Activated CD4-positive, alpha-beta T cell treated with anti-CD3 and anti-CD28 coated beads, Interleukin-2, amount 10 ng/mL, durations not matched to agents 24 days and 14 days (primary cell): ENCODE results near the gene NCAPH2. TPM values are rescaled to one million over a fixed set of nuclear protein-coding genes. Genes with fewer than 3 reads are reported as not detected.

Experiments used
- DNase-seq: peaks from one replicate; pipeline ENCODE4 v3.0.0; 2022
- H3K27ac Mint-ChIP-seq: one replicate; pipeline ENCODE4 v1.8.0; 2022; ENCODE audit warnings: mild to moderate bottlenecking, mixed read lengths
- H3K27me3 Mint-ChIP-seq: one replicate; pipeline ENCODE4 v1.8.0; 2022; ENCODE audit warnings: mixed read lengths
- H3K36me3 Mint-ChIP-seq: one replicate; pipeline ENCODE4 v1.8.0; 2022; ENCODE audit warnings: low read depth, mild to moderate bottlenecking, mixed read lengths
- H3K4me1 Mint-ChIP-seq: one replicate; pipeline ENCODE4 v1.8.0; 2021; ENCODE audit warnings: mixed read lengths
- H3K4me3 Mint-ChIP-seq: one replicate; pipeline ENCODE4 v1.8.0; 2022; ENCODE audit warnings: mild to moderate bottlenecking, moderate library complexity, mixed read lengths
- H3K9me3 Mint-ChIP-seq: one replicate; pipeline ENCODE4 v1.8.0; 2021; ENCODE audit warnings: mixed read lengths
- intact Hi-C: fragments of 100-400 bp; cut with micrococcal nuclease; formaldehyde crosslinking; loops from one replicate; pipeline ENCODE4 v1.15.1; 2023
- total RNA-seq: library from RNA; stranded (reverse); gene quantifications from 2 replicates; pipeline ENCODE4 v1.2.3, GENCODE V29; 2022

Gene NCAPH2
- total RNA-seq, 1 donor from 2014 or later: 131 TPM

GRCh38 chr22:50560034-50560433 is 52.0 kb downstream of the NCAPH2 start:
- intact Hi-C loops: no loop called here

DNA sequence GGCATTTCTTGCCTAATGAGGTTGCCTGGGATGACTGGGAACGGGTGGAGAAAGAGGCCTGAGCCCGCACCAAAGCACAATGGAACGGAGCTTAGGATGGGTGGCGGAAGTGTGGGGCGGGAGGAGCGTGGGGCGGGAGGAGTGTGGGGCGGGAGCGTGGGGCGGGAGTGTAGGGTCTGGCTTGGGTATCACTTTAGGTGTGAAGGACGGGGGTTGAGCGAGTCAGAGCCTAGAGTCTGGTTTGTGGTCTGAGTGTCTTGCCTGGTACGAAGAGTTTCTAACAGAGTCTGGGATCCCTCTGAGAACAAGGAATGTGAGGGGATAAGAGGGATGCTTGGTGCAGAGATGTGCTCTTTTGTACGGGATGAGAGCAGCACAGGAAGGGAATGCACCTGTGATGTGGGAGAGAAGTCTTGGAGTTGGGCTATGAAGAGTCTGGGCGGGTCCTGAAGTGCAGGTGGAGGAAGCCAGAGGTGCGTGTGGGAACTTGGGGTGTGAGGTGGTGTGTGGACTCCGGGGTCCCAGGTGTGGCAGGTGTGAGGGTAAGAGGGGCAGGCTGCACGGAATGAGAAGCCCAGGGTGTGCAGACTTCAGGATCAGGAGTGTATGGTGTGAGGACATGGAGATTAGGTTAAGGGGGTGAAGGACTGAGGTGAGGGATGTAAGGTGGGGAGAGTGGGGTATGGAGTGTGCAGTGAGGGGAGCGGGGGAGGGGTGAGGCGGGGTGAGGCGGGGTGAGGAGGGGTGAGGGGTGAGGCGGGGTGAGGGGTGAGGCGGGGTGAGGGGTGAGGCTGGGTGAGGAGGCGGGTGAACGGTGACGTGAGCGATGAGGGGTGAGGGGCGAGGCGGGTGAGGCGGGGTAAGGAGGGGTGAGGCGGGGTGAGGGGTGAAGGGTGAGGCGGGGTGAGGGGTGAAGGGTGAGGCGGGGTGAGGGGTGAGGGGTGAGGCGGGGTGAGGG is 53.7 kb downstream of the NCAPH2 start:
- H3K9me3 Mint-ChIP-seq: no peaks in the 10 kb centered on the region
- peaks cover 21% of the 10 kb centered on the region for H3K4me1 Mint-ChIP-seq
- H3K4me3 Mint-ChIP-seq: peak overlapping the region; percentile 72
- no peaks in the 10 kb centered on the region for H3K36me3 Mint-ChIP-seq
- H3K27me3 Mint-ChIP-seq: peaks cover 14% of the 10 kb centered on the region
- no peak for DNase-seq
- H3K27ac Mint-ChIP-seq: peak overlapping the region; percentile 67
- intact Hi-C loops: loop anchor here (2.0 kb wide), 2 partner anchors 23 to 31 kb away; partner anchors contain the start of gene TYMP

More at GRCh38 chr22:50560034-50560433, 52.0 kb downstream of the NCAPH2 start:
- Mint-ChIP-seq H3K4me1 (peaks cover 21% of the 10 kb centered on the region), H3K27me3 (peaks cover 14% of the 10 kb centered on the region), H3K27ac (no peak overlapping the region), H3K36me3 (no peaks in the 10 kb centered on the region), H3K9me3 (no peaks in the 10 kb centered on the region), H3K4me3 (no peak overlapping the region)
- DNase-seq: no peak

DNA sequence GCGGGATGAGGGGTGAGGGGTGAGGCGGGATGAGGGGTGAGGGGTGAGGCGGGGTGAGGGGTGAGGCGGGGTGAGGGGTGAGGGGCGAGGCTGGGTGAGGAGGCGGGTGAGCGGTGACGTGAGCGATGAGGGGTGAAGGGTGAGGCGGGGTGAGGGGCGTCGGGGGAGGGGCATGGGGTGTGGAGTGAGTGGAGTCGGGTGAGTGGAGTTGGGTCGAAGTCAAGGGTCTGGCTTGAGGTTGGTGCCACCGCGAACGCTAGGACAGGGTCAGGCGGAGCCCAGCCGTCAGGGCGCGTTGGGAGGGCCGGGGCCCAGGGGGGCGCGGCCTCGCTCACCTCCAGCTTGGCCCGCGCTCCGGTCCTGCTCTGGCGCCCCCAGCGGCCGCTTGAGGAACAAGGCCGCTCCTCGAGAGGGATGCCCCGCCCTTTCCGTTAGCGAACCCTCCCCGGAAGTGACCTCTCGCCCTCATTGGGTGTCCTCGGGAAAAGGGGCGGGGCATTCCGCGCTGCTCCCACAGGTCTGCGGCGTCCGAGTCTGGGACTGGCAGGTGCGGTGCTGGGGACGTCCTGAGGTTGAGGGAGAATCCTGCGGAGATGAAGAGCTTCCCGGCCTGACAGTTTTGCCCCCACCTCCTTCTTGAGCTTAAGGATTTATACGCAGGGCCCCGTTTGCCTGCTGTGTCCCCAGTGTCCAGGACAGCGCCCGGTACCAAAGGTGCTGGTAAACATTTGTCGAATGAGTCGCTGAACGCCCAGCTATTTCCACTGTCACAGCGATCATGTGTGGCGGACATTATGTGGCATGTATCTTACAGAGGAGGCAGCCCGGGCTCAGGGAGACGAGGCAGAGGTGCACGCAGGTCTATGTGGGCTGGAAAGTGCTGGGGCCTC is 54.7 kb downstream of the NCAPH2 start, which contains the start of gene SYCE3:
Gene SYCE3, minus strand, starts transcription at position 397 of the 890 bp plus-strand sequence. CDS start 6,514 bp downstream, outside the sequence.
- H3K27me3 Mint-ChIP-seq: peaks cover 14% of the 10 kb centered on the region

GRCh38 chr22:50563413-50564160 is 55.6 kb downstream of the NCAPH2 start:
- Mint-ChIP-seq H3K4me3 (peak overlapping the region; percentile 94), H3K27me3 (peaks cover 14% of the 10 kb centered on the region), H3K36me3 (peaks cover 5% of the 10 kb centered on the region), H3K9me3 (no peaks in the 10 kb centered on the region), H3K27ac (peak overlapping the region; percentile 85), H3K4me1 (peaks cover 21% of the 10 kb centered on the region)
- DNase-seq: no peak
- intact Hi-C loops: loop anchor here (1.0 to 2.0 kb wide), 4 partner anchors 19 to 37 kb away; partner anchors contain the start of genes CHKB and TYMP

More for the DNA sequence above, 54.7 kb downstream of the NCAPH2 start, which contains the start of gene SYCE3:
- Mint-ChIP-seq H3K36me3 (peaks cover 1% of the 10 kb centered on the region), H3K27ac (peak within 1 kb of the TSS; percentile 85), H3K9me3 (no peaks in the 10 kb centered on the region), H3K4me1 (peaks cover 21% of the 10 kb centered on the region), H3K4me3 (peak within 1 kb of the TSS; percentile 94)
- peak; percentile 100 for DNase-seq
- intact Hi-C loops: loop anchor here (1.0 to 2.0 kb wide), 4 partner anchors 20 to 36 kb away; partner anchors contain the start of genes CHKB and TYMP

DNA sequence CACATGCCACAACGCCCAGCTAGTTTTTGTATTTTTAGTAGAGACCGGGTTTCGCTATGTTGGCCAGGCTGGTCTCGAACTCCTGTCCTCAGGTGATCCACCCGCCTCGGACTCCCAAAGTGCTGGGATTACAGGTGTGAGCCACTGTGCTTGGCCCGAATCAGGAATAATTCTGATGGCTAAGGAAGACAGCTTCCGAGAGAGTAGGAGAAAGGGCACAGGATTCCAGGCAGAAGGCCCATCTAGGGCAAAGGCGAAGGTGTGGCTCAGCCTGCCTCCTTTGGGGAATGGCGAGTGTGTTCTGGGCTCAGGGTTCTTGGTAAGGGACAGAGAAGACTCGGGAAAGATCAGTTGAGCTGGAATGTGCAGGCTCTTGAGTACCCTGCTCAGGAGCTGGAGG is 56.3 kb downstream of the NCAPH2 start:
- no peak overlapping the region for H3K27ac Mint-ChIP-seq
- peaks cover 14% of the 10 kb centered on the region for H3K27me3 Mint-ChIP-seq
- no peaks in the 10 kb centered on the region for H3K9me3 Mint-ChIP-seq
- H3K36me3 Mint-ChIP-seq: peaks cover 12% of the 10 kb centered on the region
- intact Hi-C loops: no loop called here
- H3K4me1 Mint-ChIP-seq: peaks cover 21% of the 10 kb centered on the region
- H3K4me3 Mint-ChIP-seq: no peak overlapping the region
- no peak for DNase-seq

- Mint-ChIP-seq H3K36me3 (peaks cover 35% of the 10 kb centered on the region), H3K27me3 (peaks cover 11% of the 10 kb centered on the region), H3K4me3 (no peak overlapping the region), H3K4me1 (peaks cover 11% of the 10 kb centered on the region), H3K27ac (no peak overlapping the region), H3K9me3 (no peaks in the 10 kb centered on the region)
- intact Hi-C loops: no loop called here
- DNase-seq: no peak
Measured at GRCh38 chr22:50567721-50568252, 59.8 kb downstream of the NCAPH2 start.

DNA sequence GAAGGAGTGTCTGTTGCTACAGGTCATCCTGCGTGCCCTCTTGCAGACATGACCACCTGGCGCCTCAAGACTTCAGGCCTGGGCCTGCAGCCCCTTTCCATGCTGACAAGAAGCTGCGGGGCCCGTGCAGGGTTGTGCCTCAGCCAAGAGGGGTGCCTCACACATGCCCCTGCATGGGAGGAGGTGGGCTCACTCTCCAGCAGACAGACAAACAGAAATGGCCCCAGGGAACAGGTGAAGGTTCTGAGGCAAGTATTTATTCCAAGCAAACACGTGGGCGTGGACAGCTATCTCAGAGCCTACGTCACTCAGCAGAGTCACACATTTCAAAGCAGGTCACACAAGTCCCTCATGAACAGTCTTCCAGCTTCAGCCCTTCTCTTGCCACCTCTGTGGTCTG is 60.6 kb downstream of the NCAPH2 start:
- intact Hi-C loops: no loop called here

GRCh38 chr22:50569041-50569459 is 61.0 kb downstream of the NCAPH2 start:
- Mint-ChIP-seq H3K27ac (no peak overlapping the region), H3K36me3 (peaks cover 37% of the 10 kb centered on the region), H3K9me3 (no peaks in the 10 kb centered on the region), H3K4me1 (no peaks in the 10 kb centered on the region), H3K27me3 (peaks cover 3% of the 10 kb centered on the region), H3K4me3 (no peak overlapping the region)
- intact Hi-C loops: no loop called here
- DNase-seq: no peak

More for the DNA sequence above, 60.6 kb downstream of the NCAPH2 start:
- H3K9me3 Mint-ChIP-seq: no peaks in the 10 kb centered on the region
- no peak overlapping the region for H3K27ac Mint-ChIP-seq
- no peak overlapping the region for H3K4me3 Mint-ChIP-seq
- H3K4me1 Mint-ChIP-seq: peaks cover 3% of the 10 kb centered on the region
- peaks cover 5% of the 10 kb centered on the region for H3K27me3 Mint-ChIP-seq
- H3K36me3 Mint-ChIP-seq: peaks cover 36% of the 10 kb centered on the region
- DNase-seq: no peak

DNA sequence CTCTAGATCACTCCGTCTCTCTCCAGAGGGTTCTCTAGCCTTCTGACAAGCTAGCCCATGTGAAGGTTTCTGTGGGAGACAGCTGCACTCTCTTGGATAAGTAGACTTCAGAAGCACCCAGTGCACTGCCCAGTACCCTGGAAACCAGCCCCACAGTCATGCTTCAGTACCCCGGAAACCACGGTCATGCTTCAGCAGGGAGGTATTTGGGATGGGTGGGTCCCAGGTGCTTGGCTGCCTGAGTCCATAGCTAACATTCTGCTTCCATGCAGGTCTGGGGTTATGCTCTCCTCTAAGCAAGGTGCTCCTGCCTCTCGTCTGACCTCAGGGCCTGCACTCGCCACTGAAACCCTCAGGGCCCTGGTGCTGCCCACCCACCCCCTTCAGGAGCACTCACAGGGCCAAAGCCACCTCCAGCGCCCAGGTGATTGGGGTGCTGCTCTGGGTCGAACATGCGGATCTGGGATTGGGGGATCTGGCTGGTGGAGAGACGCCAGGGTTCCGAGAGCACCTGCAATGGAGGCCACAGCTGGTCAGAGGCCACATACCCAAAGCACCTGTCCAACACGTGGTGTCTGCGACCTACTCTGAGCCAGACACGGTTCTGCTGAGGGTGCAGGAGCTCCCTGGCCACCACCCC is 62.0 kb downstream of the NCAPH2 start:
- Mint-ChIP-seq H3K36me3 (peaks cover 40% of the 10 kb centered on the region), H3K4me1 (no peaks in the 10 kb centered on the region), H3K4me3 (no peak overlapping the region), H3K27ac (no peak overlapping the region), H3K9me3 (no peaks in the 10 kb centered on the region), H3K27me3 (no peaks in the 10 kb centered on the region)
- intact Hi-C loops: no loop called here
- no peak for DNase-seq

- no peak overlapping the region for H3K4me3 Mint-ChIP-seq
- no peak overlapping the region for H3K27ac Mint-ChIP-seq
- no peak for DNase-seq
- intact Hi-C loops: no loop called here
- peaks cover 45% of the 10 kb centered on the region for H3K36me3 Mint-ChIP-seq
- H3K4me1 Mint-ChIP-seq: no peaks in the 10 kb centered on the region
- H3K27me3 Mint-ChIP-seq: no peaks in the 10 kb centered on the region
- no peaks in the 10 kb centered on the region for H3K9me3 Mint-ChIP-seq
Measured at GRCh38 chr22:50570861-50571260, 62.8 kb downstream of the NCAPH2 start.

- DNase-seq: no peak
- H3K4me3 Mint-ChIP-seq: no peak overlapping the region
- H3K27me3 Mint-ChIP-seq: no peaks in the 10 kb centered on the region
- intact Hi-C loops: no loop called here
- no peaks in the 10 kb centered on the region for H3K4me1 Mint-ChIP-seq
- no peak overlapping the region for H3K27ac Mint-ChIP-seq
- peaks cover 50% of the 10 kb centered on the region for H3K36me3 Mint-ChIP-seq
- no peaks in the 10 kb centered on the region for H3K9me3 Mint-ChIP-seq
Measured at GRCh38 chr22:50571264-50572175, 63.5 kb downstream of the NCAPH2 start.

GRCh38 chr22:50572965-50573364 is 64.9 kb downstream of the NCAPH2 start:
- H3K36me3 Mint-ChIP-seq: peaks cover 59% of the 10 kb centered on the region
- intact Hi-C loops: no loop called here
- no peak overlapping the region for H3K27ac Mint-ChIP-seq
- H3K9me3 Mint-ChIP-seq: no peaks in the 10 kb centered on the region
- H3K27me3 Mint-ChIP-seq: no peaks in the 10 kb centered on the region
- H3K4me3 Mint-ChIP-seq: no peak overlapping the region
- H3K4me1 Mint-ChIP-seq: peaks cover 3% of the 10 kb centered on the region
- no peak for DNase-seq
